IPS DF 6.9 (cell line): ENCODE measurements around the gene ADCK1.
A peak's percentile ranks its signal among the peaks of the same experiment; 100 is the strongest.
"Not testable (repeated sequence)": the region's sequence is repeated elsewhere in the genome, so short reads cannot be mapped to it uniquely, and the experiment has no call there.

ENCODE experiments used
- DNase-seq: peaks from one replicate; pipeline ENCODE4 v3.0.0-alpha.2; 2013; ENCODE audit warnings: low read depth, low spot score
- H3K27ac ChIP-seq: one replicate; pipeline ENCODE4 v1.5.1; 2013; ENCODE audit warnings: low read length, control low read depth
- H3K27me3 ChIP-seq: 2 replicates; pipeline ENCODE4 v1.6.1; 2013; ENCODE audit warnings: mild to moderate bottlenecking, low read length; ENCODE audit not compliant: control insufficient read depth, insufficient read depth
- H3K36me3 ChIP-seq: 2 replicates; pipeline ENCODE4 v1.6.1; 2013; ENCODE audit warnings: low read length; ENCODE audit not compliant: control insufficient read depth, insufficient read depth
- H3K4me1 ChIP-seq: 2 replicates; pipeline ENCODE4 v1.6.1; 2013; ENCODE audit warnings: low read length; ENCODE audit not compliant: control insufficient read depth, insufficient read depth
- H3K4me3 ChIP-seq: 2 replicates; pipeline ENCODE4 v1.5.1; 2013; ENCODE audit warnings: mild to moderate bottlenecking, low read length
- H3K9me3 ChIP-seq: 2 replicates; pipeline ENCODE4 v1.6.1; 2013; ENCODE audit warnings: low read length, inconsistent platforms; ENCODE audit not compliant: control insufficient read depth, insufficient read depth
- WGBS: extraction: QIAGEN DNeasy Blood & Tissue Kit; methylation state at CpG from one replicate; pipeline ENCODE4 v1.1.7; 2013; ENCODE audit warnings: mixed read lengths, missing lambda C conversion rate; ENCODE audit not compliant: insufficient read length, insufficient coverage; 5-methylcytosine and 5-hydroxymethylcytosine counted together

The ADCK1 gene

GRCh38 chr14:77799863-77800730, at the start of gene ADCK1:
TSS of gene ADCK1 (plus strand) at chr14:77800109. CDS start at chr14:77818979, 18,870 bp downstream.
- Histone ChIP-seq H3K9me3 (no peaks in the 10 kb centered on the region), H3K27ac (no peak within 1 kb of the TSS)

GRCh38 chr14:77752266-77752665, 47.6 kb upstream of the ADCK1 start:
- no peak overlapping the region for H3K27ac ChIP-seq
- WGBS: no CpG with 5 or more reads among the region's 2 CpGs
- peaks cover 5% of the 10 kb centered on the region; the same call in 1 of the 2 replicates for H3K36me3 ChIP-seq

More at GRCh38 chr14:77799863-77800730, at the start of gene ADCK1:
- WGBS: no CpG with 5 or more reads among the region's 66 CpGs
- Histone ChIP-seq H3K36me3 (no peaks in the 10 kb centered on the region), H3K27me3 (no peaks in the 10 kb centered on the region; the same call in 1 of the 2 replicates), H3K4me1 (no peaks in the 10 kb centered on the region), H3K4me3 (peak within 1 kb of the TSS; percentile 91; the same call in 1 of the 2 replicates)
- peak; percentile 33 for DNase-seq

GRCh38 chr14:77752799-77753516, 47.0 kb upstream of the ADCK1 start:
- WGBS: no CpG with 5 or more reads among the region's 3 CpGs
- H3K36me3 ChIP-seq: peaks cover 5% of the 10 kb centered on the region; the same call in 1 of the 2 replicates
- no peak overlapping the region for H3K27ac ChIP-seq
- no peaks in the 10 kb centered on the region for H3K4me1 ChIP-seq
- no peaks in the 10 kb centered on the region for H3K27me3 ChIP-seq
- no peak for DNase-seq
- no peaks in the 10 kb centered on the region for H3K9me3 ChIP-seq
- H3K4me3 ChIP-seq: no peak overlapping the region

More at GRCh38 chr14:77752266-77752665, 47.6 kb upstream of the ADCK1 start:
- H3K4me1 ChIP-seq: no peaks in the 10 kb centered on the region
- no peaks in the 10 kb centered on the region for H3K27me3 ChIP-seq
- no peak overlapping the region for H3K4me3 ChIP-seq
- no peaks in the 10 kb centered on the region for H3K9me3 ChIP-seq
- no peak for DNase-seq

- H3K36me3 ChIP-seq: no peaks in the 10 kb centered on the region
- no peaks in the 10 kb centered on the region for H3K27me3 ChIP-seq
- no peaks in the 10 kb centered on the region for H3K4me1 ChIP-seq
- no peak within 1 kb of the TSS for H3K27ac ChIP-seq
- no CpG with 5 or more reads among the region's 60 CpGs for whole genome bisulfite sequencing
- peak; percentile 89 for DNase-seq
- H3K4me3 ChIP-seq: peak within 1 kb of the TSS; percentile 89
- H3K9me3 ChIP-seq: no peaks in the 10 kb centered on the region
These were observed 39.3 kb upstream of the ADCK1 start, which contains the start of gene SNW1 for GRCh38 chr14:77760381-77761204. TSS of gene SNW1 (minus strand) at chr14:77761156. CDS start at chr14:77761127, 29 bp downstream.

GRCh38 chr14:77761205-77761931, 38.5 kb upstream of the ADCK1 start:
- no peak for DNase-seq
- WGBS: no CpG with 5 or more reads among the region's 24 CpGs
- H3K9me3 ChIP-seq: no peaks in the 10 kb centered on the region
- H3K27me3 ChIP-seq: no peaks in the 10 kb centered on the region
- H3K27ac ChIP-seq: no peak overlapping the region
- H3K4me1 ChIP-seq: no peaks in the 10 kb centered on the region
- peak overlapping the region; percentile 89; the same call in 1 of the 2 replicates for H3K4me3 ChIP-seq
- H3K36me3 ChIP-seq: no peaks in the 10 kb centered on the region

- no peaks in the 10 kb centered on the region for H3K36me3 ChIP-seq
- no peaks in the 10 kb centered on the region for H3K4me1 ChIP-seq
- no peak for DNase-seq
- H3K27ac ChIP-seq: no peak overlapping the region
- no peak overlapping the region for H3K4me3 ChIP-seq
- H3K9me3 ChIP-seq: no peaks in the 10 kb centered on the region
- no peaks in the 10 kb centered on the region for H3K27me3 ChIP-seq
- WGBS: no CpG with 5 or more reads among the region's 1 CpG
These were observed 36.6 kb upstream of the ADCK1 start for GRCh38 chr14:77763316-77763715.

GRCh38 chr14:77763978-77764377, 35.9 kb upstream of the ADCK1 start:
- no peak overlapping the region for H3K27ac ChIP-seq
- H3K27me3 ChIP-seq: no peaks in the 10 kb centered on the region
- DNase-seq: no peak
- H3K4me1 ChIP-seq: no peaks in the 10 kb centered on the region
- no peaks in the 10 kb centered on the region for H3K36me3 ChIP-seq
- H3K4me3 ChIP-seq: no peak overlapping the region
- WGBS: no CpG with 5 or more reads among the region's 3 CpGs
- no peaks in the 10 kb centered on the region for H3K9me3 ChIP-seq

GRCh38 chr14:77768442-77769069, 31.4 kb upstream of the ADCK1 start:
- not testable (repeated sequence) for H3K4me1 ChIP-seq, H3K27me3 ChIP-seq, H3K9me3 ChIP-seq, DNase-seq, H3K27ac ChIP-seq, H3K36me3 ChIP-seq, H3K4me3 ChIP-seq
- WGBS: no CpG with 5 or more reads among the region's 2 CpGs

GRCh38 chr14:77773966-77774365, 25.9 kb upstream of the ADCK1 start:
- DNase-seq, H3K27me3 ChIP-seq, H3K9me3 ChIP-seq, H3K36me3 ChIP-seq, H3K4me1 ChIP-seq, H3K27ac ChIP-seq, H3K4me3 ChIP-seq: not testable (repeated sequence)
- WGBS: no CpG with 5 or more reads among the region's 4 CpGs
